DOHH2 (cell line): ENCODE data around the gene BCAP31.

Experiments
- EZH2phosphoT487 ChIP-seq: fragments of 200-600 bp; sonication (generic); IDR thresholded peaks from 2 replicates; pipeline ENCODE4 v1.6.1; 2017; ENCODE audit warnings: borderline replicate concordance, mild to moderate bottlenecking, antibody characterized with exemption, low read length, moderate library complexity, mixed read lengths
- TF ChIP-seq, protein P1 (sequence below): fragments of 200-600 bp; sonication (generic); IDR thresholded peaks from one replicate; pipeline ENCODE4 v1.5.1; 2014; ENCODE audit warnings: antibody characterized with exemption, mild to moderate bottlenecking, low read depth, low read length; ENCODE audit not compliant: poor library complexity, severe bottlenecking

DNA sequence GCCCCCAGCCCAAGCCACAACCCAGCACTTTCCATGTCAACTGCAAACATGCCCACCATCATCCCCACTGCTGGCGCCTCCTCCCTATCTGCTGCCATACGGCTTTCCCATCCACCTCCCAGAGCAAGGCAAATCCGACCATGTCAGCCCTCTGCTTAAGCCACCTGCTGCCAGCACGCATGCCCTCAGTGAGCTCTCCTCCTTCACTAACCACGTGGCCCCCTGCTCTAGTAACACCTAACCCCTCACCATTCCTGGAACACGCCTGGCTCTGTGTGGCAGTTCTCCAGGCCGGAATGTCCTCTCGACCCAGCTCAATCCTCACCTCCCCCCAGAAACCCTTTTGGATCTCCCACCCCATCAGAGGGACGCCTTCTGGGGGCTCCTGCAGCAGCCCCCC, 17.4 kb downstream of the BCAP31 start:
- TF ChIP-seq, protein P1, sequence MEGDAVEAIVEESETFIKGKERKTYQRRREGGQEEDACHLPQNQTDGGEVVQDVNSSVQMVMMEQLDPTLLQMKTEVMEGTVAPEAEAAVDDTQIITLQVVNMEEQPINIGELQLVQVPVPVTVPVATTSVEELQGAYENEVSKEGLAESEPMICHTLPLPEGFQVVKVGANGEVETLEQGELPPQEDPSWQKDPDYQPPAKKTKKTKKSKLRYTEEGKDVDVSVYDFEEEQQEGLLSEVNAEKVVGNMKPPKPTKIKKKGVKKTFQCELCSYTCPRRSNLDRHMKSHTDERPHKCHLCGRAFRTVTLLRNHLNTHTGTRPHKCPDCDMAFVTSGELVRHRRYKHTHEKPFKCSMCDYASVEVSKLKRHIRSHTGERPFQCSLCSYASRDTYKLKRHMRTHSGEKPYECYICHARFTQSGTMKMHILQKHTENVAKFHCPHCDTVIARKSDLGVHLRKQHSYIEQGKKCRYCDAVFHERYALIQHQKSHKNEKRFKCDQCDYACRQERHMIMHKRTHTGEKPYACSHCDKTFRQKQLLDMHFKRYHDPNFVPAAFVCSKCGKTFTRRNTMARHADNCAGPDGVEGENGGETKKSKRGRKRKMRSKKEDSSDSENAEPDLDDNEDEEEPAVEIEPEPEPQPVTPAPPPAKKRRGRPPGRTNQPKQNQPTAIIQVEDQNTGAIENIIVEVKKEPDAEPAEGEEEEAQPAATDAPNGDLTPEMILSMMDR = no peak
- no peak for TF ChIP-seq EZH2phosphoT487
